Measurements from ENCODE around the gene PRAC1.
A peak's percentile ranks its signal among the peaks of the same experiment; 100 is the strongest.
"Not testable (repeated sequence)": the region's sequence is repeated elsewhere in the genome, so short reads cannot be mapped to it uniquely, and the experiment has no call there.

Gene PRAC1

DNA sequence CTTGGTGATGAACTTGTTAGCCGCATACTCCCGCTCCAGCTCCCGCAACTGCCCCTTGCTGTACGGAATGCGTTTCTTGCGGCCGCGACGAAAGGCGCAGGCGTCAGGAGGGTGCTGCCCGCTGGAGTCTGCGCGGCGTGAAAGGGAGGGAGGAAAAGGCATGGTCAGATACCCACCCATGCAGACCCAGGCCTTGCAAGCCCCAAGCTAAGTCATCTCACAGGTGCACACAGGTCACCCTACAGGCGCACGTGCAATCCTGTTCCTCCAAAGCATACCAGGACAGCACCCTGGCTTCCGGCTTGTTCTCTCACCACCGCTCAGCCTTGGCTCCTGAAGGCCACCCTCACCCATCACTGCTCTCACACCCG lies 4.6 kb upstream of the PRAC1 start:
- DNase-seq (ENCODE audit: low read depth): no peak

DNA sequence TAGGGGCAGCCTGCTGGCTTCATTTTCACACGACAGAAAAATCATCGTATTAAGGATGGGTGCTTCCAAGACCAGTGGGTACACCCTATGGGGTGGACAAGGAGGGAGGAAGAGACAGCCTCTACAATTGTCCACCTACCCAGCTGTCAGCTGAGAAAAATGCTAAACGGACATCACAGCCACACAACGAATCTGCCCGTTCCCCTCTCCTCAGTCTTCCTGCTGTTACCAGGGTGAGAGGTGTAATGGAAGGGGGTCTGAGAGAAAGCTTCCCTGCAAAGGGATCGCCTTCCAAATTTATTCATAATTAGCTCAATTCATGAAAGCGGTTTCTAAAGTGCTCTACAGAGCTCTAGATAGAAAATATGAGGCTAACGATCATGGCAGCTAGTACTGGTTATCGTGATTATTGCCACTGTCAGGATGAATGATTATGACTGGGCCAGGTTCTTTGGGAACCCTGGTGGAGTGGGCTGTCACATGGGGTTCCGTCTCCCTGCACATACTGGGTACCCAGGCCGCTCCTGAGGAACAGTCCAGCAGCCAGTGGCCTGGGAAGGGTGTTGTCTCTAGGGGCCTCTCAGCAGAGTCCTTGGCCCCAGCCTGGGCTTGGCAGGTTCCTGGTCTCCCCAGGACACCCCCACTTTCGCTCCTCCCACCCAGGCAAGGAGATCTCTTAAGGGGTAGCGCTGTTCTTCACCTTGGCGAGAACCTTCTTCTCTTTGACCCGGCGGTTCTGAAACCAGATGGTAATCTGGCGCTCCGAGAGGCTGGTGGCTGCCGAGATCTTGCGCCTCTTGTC lies 4.0 kb upstream of the PRAC1 start:
- DNase-seq (ENCODE audit: low read depth): no peak

DNA sequence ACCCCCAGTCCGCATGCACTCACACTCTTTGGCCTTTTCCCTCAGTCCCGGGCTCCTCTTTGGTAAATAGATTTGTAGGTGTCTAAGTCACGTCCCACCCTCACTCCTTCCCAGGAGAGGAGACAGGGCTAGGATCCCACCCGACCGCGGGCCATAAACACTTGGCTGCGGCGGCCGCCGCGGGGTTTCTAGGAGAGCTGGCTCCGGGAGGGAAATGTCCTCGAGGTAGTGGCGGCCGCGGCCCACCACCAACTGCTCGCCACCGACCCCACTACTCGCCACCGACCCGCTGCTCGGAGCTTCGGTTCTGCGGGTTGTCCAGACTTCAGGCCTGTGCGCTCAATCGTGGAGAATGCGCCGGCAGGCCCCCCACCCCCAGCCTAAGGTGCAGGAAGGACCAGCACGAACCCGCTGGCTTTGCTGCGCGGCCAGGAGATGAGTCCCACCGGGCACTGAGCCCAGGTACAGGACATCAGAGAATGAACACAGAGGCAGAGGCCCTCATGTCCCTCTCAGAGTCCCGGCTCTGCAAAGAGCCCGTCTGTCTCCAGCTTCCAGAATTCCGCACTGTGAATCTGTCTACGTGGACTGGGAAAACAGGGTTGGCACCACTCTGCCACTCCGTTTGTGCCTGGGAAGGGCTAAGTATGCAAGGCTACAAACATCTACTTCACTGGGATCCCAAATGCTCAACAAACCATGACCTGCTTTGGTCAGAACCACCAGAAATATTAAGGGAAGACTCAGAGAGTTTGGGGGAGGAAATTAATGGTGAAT lies 3.2 kb upstream of the PRAC1 start:
- DNase-seq (ENCODE audit: low read depth): no peak

DNA sequence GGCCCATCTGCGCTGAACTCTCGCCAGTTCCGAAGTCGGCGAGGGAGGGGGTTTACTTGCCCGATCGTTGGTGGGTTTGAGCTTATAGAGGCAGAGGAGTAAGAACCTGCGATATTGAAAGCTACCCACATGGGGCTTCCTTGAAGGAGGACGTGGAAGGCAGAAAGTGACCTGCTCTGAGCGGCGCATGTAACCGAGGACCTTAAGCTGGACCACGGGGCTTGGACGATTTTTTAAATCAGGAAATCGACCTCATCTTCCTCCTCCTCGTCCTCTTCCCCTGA lies 2.6 kb upstream of the PRAC1 start:
- DNase-seq (ENCODE audit: low read depth): no peak

DNA sequence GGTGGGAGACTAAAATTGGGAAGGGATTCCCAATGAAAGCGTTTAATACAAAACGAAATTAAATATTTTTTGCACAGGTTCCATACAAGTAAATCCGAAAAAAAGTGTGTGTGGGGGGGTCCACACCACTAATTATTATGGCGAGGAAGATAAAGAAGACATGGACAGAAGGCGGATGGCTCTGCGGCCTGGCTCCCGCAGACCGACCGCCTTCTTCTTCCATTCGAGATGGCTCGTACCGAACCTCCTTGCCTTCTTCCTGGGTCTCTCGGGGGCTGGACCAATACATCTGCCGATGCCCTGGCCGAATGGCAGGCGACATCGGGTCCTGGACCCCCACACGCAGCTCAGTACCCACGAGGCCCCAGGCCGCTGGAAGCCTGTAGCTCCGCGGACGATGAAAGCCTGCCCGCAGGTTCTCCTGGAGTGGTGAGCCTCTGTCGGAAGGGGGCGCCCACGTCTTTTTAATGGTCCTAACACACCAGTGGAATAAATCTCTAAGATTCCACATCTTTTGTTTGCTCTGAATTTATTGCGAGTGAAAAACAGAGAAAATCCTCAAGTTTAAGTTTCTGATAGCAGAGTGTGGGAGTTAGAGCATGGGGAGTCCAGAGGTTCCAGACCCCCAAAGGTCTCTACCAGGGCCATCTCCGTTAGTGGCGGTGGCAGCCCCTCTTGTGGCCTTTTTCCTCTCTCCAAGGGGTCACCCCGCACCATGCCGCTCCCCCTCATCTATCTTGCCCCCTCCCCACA lies 2.1 kb upstream of the PRAC1 start:
- DNase-seq (ENCODE audit: low read depth): peak; percentile 68

DNA sequence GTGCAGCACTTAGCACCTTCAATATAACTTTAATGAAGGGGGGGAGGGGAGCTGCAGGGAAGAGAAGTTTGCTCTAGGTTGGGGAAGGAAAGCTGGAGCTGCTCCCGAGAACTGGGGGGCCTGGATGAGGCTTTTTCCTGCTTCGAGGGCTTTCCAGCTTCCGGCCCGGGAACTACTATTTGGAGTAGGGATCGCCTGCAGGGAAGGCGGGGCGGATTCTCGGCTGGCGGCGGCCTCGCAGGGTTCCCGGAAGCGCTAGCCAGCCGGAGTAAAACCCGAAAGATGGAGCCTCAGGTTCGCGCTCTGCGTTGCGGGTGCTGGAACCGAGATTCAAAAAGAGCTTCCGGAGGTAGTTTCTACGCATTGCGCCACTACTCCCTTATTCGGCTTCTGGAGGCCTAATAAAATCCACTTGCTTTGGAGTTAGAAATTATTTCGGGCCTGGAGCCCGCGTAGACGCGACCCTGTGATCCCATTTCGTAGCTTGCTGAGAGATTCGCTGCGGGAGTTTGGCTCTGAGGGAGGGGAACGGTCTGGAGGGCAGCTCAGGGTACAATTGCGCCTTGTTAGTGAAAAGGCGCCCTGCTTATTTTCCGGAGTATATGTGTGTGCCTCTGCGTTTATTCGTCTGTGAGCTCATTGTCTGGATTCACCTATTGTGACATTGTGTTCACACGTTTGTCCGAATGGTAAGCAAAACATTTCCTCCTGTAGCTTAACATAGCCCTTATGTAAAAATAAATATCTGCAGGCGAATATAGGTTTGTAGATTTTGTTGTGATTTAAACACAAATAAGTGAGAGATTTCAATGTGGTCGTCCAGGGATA lies 1.3 kb upstream of the PRAC1 start:
- DNase-seq (ENCODE audit: low read depth): no peak

DNA sequence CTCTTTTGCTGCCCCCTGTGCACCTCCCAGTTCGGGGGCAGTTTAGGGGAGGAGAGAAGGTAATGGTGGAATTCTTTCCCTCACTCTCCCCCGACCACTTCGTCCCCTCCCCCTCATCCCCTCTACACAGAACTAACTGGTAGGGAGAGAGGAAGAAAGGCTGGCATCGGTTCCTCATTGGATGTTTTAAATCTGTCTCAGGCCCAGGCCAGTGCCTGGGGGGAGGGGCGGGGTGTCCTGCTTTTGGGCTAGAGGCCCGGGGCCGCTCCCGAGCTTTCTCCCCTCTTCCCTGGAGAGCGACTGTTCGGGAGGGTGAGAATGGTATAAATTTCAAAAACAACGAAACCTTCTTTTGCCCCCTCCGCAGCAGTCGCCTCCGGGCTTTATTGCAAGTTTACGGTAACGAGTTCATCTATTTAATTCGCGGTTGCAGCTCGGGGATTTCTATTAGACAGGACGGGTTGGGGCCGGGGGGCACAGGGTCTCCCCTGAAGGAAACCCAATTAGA lies 651 bp upstream of the PRAC1 start, which contains the start of gene PRAC2:
Gene PRAC2, plus strand, starts transcription at position 271 of the 508 bp plus-strand sequence. CDS start 1,226 bp downstream, outside the sequence.
- no peak for DNase-seq (ENCODE audit: low read depth)

DNA sequence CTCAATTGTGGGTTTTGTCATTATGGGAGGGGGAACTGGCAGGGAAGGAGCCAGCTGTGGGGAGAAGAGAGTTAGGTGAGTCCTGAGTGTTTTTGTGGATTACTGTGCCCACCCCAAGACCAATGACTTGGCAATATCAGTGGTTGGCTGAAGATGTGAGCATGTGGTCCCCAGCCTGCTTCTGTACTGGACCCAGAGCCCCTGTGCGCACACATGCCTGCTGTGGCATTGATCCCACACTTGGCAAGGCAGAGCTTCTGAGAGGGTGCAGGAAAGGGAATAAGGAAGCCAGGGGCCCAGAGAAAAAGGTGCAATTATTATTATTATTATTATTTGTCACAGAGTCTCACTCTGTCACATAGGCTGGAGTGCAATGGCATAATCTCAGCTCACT lies 1.3 kb downstream of the PRAC1 start:
- DNase-seq (ENCODE audit: low read depth): no peak

DNA sequence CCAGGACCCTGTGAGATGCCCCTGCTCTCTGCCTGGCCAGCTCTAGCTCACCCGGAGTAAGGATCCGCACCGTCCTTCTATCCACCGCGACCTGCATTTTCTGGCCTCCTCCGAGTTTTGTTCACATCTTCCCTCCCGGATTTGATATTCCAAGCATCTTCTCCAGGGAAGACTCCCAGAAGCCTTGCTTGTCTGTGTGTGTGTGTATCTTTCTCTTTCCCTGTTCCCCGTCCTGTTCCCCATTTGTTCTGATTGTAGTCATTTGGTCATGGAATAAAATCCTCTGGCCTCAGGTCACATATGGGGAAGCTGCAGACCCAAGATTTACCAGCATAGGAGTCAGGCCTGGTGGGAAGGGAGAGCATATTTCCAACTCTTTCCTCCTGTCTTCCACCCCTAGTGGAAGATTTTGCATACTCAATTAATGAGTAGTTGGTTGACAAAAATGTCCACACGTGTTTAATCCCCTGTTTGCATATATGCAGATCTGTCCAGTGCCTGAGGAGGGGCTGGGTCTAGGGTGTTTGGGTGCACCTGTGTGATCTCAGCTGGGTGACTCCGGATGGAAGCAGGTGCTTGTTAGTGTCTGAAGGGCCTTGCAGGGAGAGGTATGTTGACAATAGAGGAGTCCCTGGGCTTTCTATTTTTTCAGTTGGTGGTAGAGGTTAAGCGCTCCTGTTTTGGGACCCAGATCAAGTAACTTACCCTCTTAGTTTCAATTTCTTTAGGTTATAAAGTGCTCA lies 1.9 kb downstream of the PRAC1 start:
- DNase-seq (ENCODE audit: low read depth): no peak

DNA sequence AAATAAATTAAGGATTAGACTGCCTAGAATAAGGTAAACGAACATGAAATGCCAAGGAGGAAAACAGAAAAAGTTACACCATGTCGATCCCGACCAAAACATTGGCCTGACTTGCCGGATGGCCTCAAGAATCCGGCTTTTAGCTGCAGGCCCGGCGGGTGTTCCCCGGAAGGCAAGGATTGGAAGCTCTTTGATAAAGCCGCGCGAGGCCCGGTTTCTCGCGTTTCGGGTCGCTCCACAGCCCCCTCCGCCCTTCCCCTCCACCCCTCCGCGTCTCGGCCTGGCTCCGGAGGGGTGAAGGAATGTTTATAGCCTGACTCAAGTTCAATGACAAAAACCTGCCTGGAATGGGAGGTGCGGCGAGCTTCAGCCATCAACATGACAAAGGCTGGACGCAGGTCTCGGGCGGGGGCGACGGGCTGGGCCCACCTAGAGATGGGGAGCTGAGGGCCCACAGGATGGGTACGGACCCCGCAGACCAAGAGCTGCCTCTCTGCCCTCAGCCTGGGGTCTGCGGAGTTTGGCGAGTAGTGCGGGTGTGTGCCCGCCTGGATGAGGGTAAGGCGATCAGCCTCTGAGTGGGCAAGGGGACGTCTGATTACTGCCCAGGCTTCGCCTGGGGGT lies 2.6 kb downstream of the PRAC1 start:
- no peak for DNase-seq (ENCODE audit: low read depth)

DNA sequence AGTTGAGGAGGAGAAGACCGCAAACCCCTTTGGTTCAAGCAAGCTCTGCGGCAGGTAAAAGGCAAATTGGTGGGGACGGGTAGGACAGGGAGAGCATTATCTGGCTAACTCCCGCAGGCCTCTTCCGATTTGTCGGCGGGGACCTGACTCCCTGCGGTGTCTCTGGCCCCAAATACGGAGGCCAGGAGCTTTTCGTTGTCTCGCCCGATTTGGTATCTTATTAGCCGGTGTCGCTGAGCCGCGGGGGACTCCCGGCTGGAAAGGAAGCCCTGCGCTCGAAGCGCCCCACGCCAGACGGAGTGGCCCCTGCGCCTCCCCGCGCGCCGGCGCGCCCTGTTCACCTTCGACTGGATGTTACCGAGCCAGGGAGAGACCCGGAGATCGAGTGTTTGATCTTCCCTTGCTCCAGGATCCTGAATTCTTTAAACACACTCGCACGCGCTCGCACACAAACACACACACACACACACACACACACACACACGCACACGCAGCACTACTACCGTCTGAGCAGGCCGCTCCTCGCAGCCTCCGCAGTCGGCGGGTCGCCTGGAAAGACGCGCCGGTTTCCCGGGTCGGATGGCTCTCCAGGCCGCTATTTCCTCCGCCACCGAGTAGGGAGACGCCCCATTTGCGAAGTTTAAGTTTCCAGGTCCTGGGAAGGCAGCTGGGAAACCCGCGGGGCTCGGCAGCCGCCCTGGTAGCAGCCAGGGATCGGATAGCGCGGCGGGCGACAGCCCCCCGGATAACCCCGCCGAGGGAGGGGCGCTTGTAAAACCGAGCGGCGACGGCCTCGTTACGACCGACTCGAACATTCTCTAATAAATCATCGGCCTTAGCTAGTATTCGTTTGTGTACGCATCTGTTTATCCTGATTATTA lies 3.3 kb downstream of the PRAC1 start:
- no peak for DNase-seq (ENCODE audit: low read depth)

DNA sequence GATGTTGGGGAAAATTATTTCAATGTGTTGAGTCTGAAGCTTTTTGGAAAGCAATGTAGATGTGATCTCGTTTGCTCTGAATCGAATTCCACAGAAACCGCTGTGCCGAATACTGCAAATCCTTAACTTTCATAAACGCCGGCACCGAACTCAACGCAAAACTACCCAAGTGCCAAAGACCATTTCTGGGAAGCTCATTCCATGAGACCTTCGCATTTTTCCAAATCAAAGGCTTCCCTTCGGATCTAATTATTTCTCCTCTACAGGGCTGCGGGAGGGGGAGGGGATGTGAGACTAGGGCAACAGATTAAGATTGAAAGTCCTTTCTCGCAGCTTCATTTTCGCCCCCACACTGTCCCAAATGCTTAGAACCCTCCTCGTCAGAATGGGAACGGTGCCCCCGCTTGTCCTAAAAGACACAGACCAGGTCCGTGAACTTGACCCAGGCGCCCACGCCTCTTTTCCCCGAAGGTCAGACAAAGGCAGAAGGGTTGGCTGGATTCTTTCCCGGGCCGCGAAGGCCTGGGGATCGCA lies 4.0 kb downstream of the PRAC1 start:
- no peak for DNase-seq (ENCODE audit: low read depth)

DNA sequence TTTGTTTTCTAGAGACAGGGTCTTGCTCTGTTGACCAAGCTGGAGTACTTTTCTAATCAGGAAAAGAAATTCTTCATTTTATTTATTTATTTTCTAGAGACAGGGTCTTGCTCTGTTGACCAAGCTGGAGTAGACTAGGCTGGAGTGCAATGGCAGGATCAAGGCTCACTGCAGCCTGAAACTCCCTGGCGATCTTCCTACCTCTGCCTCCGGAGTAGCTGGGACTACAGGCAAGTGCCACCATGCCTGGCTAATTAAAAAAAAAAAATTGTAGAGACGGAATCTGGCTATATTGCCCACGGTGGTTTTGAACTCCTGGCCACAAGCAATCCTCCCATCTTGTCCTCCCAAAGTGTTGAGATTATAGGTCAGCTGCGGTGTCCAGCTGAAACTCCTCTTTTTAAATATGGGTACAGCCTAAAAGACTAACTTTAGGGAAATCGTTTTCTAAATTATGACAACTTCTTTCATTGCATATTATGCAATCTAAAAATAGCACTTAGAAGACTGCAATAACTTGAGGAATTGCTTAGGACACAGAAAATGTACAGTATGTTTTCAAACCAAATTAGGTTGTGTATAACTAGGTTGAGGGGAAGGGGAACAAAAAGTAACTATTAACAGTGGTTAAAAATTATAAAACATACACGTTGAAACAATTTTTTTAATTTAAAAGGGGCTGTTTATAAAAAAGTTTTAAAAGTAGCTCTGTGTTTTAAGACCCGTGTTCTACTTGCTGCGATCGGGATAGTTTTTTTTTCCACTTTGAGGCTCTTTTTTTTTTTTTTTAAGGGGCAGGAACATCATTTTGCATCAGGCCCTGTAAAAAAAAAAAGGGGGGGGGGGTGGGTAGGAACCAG lies 4.7 kb downstream of the PRAC1 start:
- no peak for DNase-seq (ENCODE audit: low read depth)

DNA sequence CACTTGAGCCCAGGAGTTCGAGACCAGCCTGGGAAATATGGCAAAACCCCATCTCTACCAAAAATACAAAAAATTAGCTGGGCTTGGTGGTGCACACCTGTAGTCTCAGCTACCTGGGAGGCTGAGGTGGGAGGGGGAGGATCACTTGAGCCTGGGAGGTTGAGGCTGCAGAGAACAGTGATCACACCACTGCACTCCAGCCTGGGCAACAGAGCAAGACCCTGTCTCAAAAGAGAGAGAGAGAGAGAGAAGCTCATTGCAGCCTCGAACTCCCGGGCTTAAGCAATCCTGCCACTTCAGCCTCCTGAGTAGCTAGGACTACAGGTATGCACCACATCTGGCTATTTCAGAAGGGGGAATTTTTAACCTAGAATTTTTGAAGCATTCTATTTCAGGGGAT lies 5.8 kb downstream of the PRAC1 start:
- not testable (repeated sequence) for DNase-seq (ENCODE audit: low read depth)

DNA sequence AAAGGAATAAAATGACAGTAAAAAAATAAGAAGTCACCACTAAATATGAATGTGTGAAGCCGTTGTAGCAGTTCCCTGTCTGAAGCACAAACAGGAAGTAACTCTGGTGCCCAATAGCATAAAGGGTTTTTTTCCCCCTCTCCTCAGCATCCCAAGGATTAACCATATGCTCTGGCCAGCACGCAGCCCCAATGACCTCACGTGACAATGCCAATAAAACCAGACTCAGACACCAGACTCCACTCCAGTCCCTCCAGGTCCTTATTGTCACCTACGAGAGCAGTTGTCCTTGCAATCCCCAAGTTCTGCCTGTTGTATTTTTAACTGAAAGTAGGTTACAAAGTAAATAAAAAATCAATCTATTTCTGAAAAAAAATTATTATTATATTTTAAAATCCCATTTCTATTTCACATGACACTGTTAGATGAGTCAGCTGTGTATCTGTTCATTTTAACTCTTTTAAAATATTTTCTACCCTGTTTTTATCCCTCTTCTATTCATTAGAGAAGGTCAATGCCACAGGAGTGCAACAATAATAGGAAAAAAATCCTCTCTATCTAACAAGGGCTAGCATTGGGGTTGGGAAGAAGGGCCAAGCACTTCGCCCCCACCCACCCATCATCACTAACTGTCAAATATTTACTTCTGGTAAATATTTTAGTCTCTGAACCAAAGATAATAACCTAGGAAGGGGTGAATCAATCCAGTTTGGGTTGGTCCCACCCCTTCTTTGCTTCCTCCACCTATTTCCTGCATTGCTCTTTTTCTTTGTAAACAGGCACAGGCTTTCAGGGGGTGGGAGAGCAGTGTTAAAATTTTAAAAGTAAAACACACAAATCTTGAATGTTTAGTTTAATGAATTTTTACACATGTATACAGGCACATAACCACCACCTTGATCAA lies 6.6 kb downstream of the PRAC1 start:
- DNase-seq (ENCODE audit: low read depth): no peak

DNA sequence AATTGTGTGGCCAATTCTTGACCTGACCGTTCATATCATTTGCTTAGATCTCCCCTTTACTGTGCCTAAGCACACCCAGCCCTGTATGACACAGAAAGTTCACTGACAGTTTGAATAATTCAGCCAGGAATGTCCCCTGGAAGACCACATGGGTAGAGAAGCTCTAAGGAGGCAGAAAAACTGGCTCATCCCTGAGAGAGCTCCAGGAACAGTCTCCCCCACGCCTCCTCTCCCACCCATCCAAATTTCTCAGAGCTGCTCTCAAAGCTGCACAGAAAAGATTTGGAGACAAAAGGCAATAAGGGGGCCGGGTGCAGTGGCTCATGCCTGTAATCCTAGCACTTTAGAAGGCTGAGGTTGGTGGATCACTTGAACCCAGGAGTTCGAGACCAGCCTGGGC lies 11.2 kb downstream of the PRAC1 start:
- no peak for DNase-seq (ENCODE audit: low read depth)

Measured in stimulated activated CD8-positive, alpha-beta memory T cell treated with anti-CD3 and anti-CD28 coated beads, Interleukin-15, amount 100 ng/mL, for 1 hour (primary cell).